Common myeloid progenitor, CD34-positive (primary cell): Measurements from ENCODE around the gene DOCK6. TPM values are rescaled to one million over a fixed set of nuclear protein-coding genes. Genes with fewer than 3 reads are reported as not detected.

Experiments
- CTCF ChIA-PET: fragments of 350-600 bp; sonication (Branson Sonifier 250); formaldehyde crosslinking; loops from one replicate; lab custom pipeline; 2021; ENCODE audit warnings: antibody characterized with exemption; lab: Charles Lee
- POLR2A ChIA-PET: fragments of 350-600 bp; sonication (Branson Sonifier 250); formaldehyde crosslinking; loops from one replicate; lab custom pipeline; 2021; ENCODE audit warnings: antibody characterized with exemption; lab: Charles Lee
- DNase-seq, 3 donors: peaks; one replicate each; pipeline versions ENCODE4 v3.0.0 to v3.0.0-alpha.2; 2013
- H3K27ac ChIP-seq, 2 experiments: 1 replicate in 1 of 2; 2 replicates in 1 of 2; pipeline ENCODE4 v1.7.0; 2013; ENCODE audit warnings: inconsistent platforms in 2 of 2, low read length in 2 of 2, mild to moderate bottlenecking in 2 of 2, low read depth in 1 of 2, moderate library complexity in 1 of 2; ENCODE audit not compliant: severe bottlenecking in 2 of 2, insufficient read depth in 1 of 2, poor library complexity in 1 of 2
- H3K27me3 ChIP-seq, 5 experiments: replicated peaks in 2 of 5; 1 replicate in 3 of 5; 2 replicates in 2 of 5; pipeline versions ENCODE4 v1.6.1 to v1.7.0; 2013; ENCODE audit warnings: low read length in 4 of 5, mild to moderate bottlenecking in 2 of 5, moderate library complexity in 2 of 5, inconsistent platforms in 1 of 5; ENCODE audit not compliant: insufficient read depth in 5 of 5, control insufficient read depth in 4 of 5
- H3K36me3 ChIP-seq, 4 experiments: 1 replicate in 2 of 4; 2 replicates in 2 of 4; pipeline versions ENCODE4 v1.6.1 to v1.7.0; 2013; ENCODE audit warnings: low read length in 3 of 4, control low read depth in 1 of 4, mild to moderate bottlenecking in 1 of 4; ENCODE audit not compliant: control insufficient read depth in 4 of 4, insufficient read depth in 4 of 4
- H3K4me1 ChIP-seq, 4 experiments: 1 replicate in 3 of 4; 2 replicates in 1 of 4; pipeline versions ENCODE4 v1.6.1 to v1.7.1; 2013; ENCODE audit warnings: low read length in 3 of 4, mild to moderate bottlenecking in 3 of 4, control low read depth in 1 of 4, inconsistent platforms in 1 of 4, moderate library complexity in 1 of 4; ENCODE audit not compliant: control insufficient read depth in 4 of 4, insufficient read depth in 4 of 4; ENCODE audit errors: control extremely low read depth in 1 of 4
- H3K4me3 ChIP-seq, 7 experiments: 1 replicate in 4 of 7; 2 replicates in 3 of 7; pipeline versions ENCODE4 v1.5.1 to v1.7.0; 2013; ENCODE audit warnings: mild to moderate bottlenecking in 7 of 7, low read length in 6 of 7, moderate library complexity in 6 of 7, inconsistent platforms in 2 of 7, low read depth in 2 of 7, control low read depth in 1 of 7; ENCODE audit not compliant: insufficient read depth in 4 of 7, control insufficient read depth in 1 of 7; ENCODE audit errors: extremely low read depth in 1 of 7
- H3K9me3 ChIP-seq, 5 experiments: 1 replicate in 4 of 5; 2 replicates in 1 of 5; pipeline versions ENCODE4 v1.6.1 to v1.7.1; 2013; ENCODE audit warnings: low read length in 4 of 5, mild to moderate bottlenecking in 2 of 5, inconsistent platforms in 1 of 5, low read depth in 1 of 5, moderate library complexity in 1 of 5; ENCODE audit not compliant: control insufficient read depth in 4 of 5, insufficient read depth in 2 of 5; ENCODE audit errors: control extremely low read depth in 1 of 5
- WGBS: methylation state at CpG from one replicate; pipeline ENCODE4 v1.1.5; 2013; ENCODE audit not compliant: insufficient coverage; 5-methylcytosine and 5-hydroxymethylcytosine counted together
- polyA plus RNA-seq: library from polyadenylated mRNA; unstranded; fragments of 120-200 nt; gene quantifications from one replicate; pipeline ENCODE4 v1.2.1, GENCODE V29; 2013

Gene DOCK6
- polyA plus RNA-seq: 2.3 TPM

- WGBS: 2% methylated on average over 55 of the region's 91 CpGs
- H3K27me3 ChIP-seq: peaks cover 0 to 21% (median 18%) of the 10 kb centered on the region in 5 experiments
Measured at GRCh38 chr19:11261971-11262839, at the start of gene DOCK6. TSS of gene DOCK6 (minus strand) at chr19:11262524. CDS start at chr19:11262440, 84 bp downstream.

GRCh38 chr19:11306337-11306736 is 44.0 kb upstream of the DOCK6 start:
- no peaks in the 10 kb centered on the region for H3K4me1 ChIP-seq
- H3K9me3 ChIP-seq: no peaks in the 10 kb centered on the region
- DNase-seq: peak in 2 of 3 donors; percentile 63 to 66
- 76% methylated on average over 3 of the region's 9 CpGs for WGBS
- CTCF ChIA-PET: interaction anchor here (0.8 to 2.3 kb wide), 6 partner anchors 9 to 75 kb away, joined by 3 to 6 read pairs (median 4); no protein-coding TSS in a partner anchor
- no peak overlapping the region for H3K4me3 ChIP-seq
- POLR2A ChIA-PET: no interaction called here
- H3K36me3 ChIP-seq: no peaks in the 10 kb centered on the region
- no peaks in the 10 kb centered on the region for H3K27me3 ChIP-seq
- no peak overlapping the region for H3K27ac ChIP-seq

More at GRCh38 chr19:11261971-11262839, at the start of gene DOCK6:
- Histone ChIP-seq H3K27ac (no peak within 1 kb of the TSS), H3K4me1 (peaks cover 0 to 9% (median 6%) of the 10 kb centered on the region in 4 experiments), H3K4me3 (peak within 1 kb of the TSS in 6 of 7 experiments; percentile 19 to 72 (median 50)), H3K36me3 (no peaks in the 10 kb centered on the region), H3K9me3 (no peaks in the 10 kb centered on the region)
- DNase-seq: no peak
- ChIA-PET CTCF (interaction anchor here (1.5 kb wide), 1 partner anchor 10 kb away, joined by 3 read pairs; no protein-coding TSS in a partner anchor), POLR2A (no interaction called here)

- Histone ChIP-seq H3K27me3 (no peaks in the 10 kb centered on the region), H3K4me3 (no peak overlapping the region), H3K27ac (no peak overlapping the region), H3K4me1 (peaks cover 3 to 12% (median 12%) of the 10 kb centered on the region in 4 experiments), H3K36me3 (no peaks in the 10 kb centered on the region), H3K9me3 (peaks cover 0 to 2% (median 0%) of the 10 kb centered on the region in 5 experiments)
- WGBS: 100% methylated on average over 2 of the region's 5 CpGs
- CTCF ChIA-PET: interaction anchor here (1.2 to 2.5 kb wide), 5 partner anchors 11 to 78 kb away, joined by 3 to 9 read pairs (median 4); no protein-coding TSS in a partner anchor
- no peak for DNase-seq
- POLR2A ChIA-PET: interaction anchor here (0.6 kb wide), 1 partner anchor 46 kb away, joined by 3 read pairs; no protein-coding TSS in a partner anchor
Measured at GRCh38 chr19:11304936-11305335, 42.6 kb upstream of the DOCK6 start.

- no peak overlapping the region for H3K27ac ChIP-seq
- no peak overlapping the region for H3K4me3 ChIP-seq
- peaks cover 0 to 2% (median 0%) of the 10 kb centered on the region in 5 experiments for H3K9me3 ChIP-seq
- peaks cover 3 to 20% (median 19%) of the 10 kb centered on the region in 4 experiments for H3K4me1 ChIP-seq
- ChIA-PET POLR2A (no interaction called here), CTCF (no interaction called here)
- WGBS: 91% methylated on average over 10 of the region's 11 CpGs
- no peaks in the 10 kb centered on the region for H3K27me3 ChIP-seq
- no peak for DNase-seq
- H3K36me3 ChIP-seq: no peaks in the 10 kb centered on the region
Measured at GRCh38 chr19:11300811-11301120, 38.4 kb upstream of the DOCK6 start.

GRCh38 chr19:11299946-11300810 is 37.9 kb upstream of the DOCK6 start:
- Histone ChIP-seq H3K27ac (no peak overlapping the region), H3K4me3 (no peak overlapping the region), H3K27me3 (no peaks in the 10 kb centered on the region), H3K36me3 (no peaks in the 10 kb centered on the region), H3K9me3 (peaks cover 0 to 2% (median 0%) of the 10 kb centered on the region in 5 experiments), H3K4me1 (peaks cover 4 to 25% (median 23%) of the 10 kb centered on the region in 4 experiments)
- WGBS: 60% methylated on average over 4 of the region's 8 CpGs
- ChIA-PET POLR2A (no interaction called here), CTCF (no interaction called here)
- DNase-seq: no peak

- 92% methylated on average over 6 of the region's 7 CpGs for WGBS
- peaks cover 0 to 4% (median 0%) of the 10 kb centered on the region in 5 experiments for H3K27me3 ChIP-seq
- CTCF ChIA-PET: interaction anchor here (1.2 to 2.2 kb wide), 10 partner anchors 10 to 150 kb away, joined by 3 to 10 read pairs (median 5); partner anchors contain the start of genes CCDC159, RAB3D and TMEM205
- H3K9me3 ChIP-seq: peaks cover 0 to 2% (median 0%) of the 10 kb centered on the region in 5 experiments
- H3K4me3 ChIP-seq: no peak overlapping the region
- no peaks in the 10 kb centered on the region for H3K36me3 ChIP-seq
- DNase-seq: no peak
- H3K4me1 ChIP-seq: peaks cover 4 to 36% (median 34%) of the 10 kb centered on the region in 4 experiments
- no peak overlapping the region for H3K27ac ChIP-seq
- POLR2A ChIA-PET: interaction anchor here (1.2 to 1.3 kb wide), 2 partner anchors 26 to 29 kb away, joined by 4 to 5 read pairs; no protein-coding TSS in a partner anchor
Measured at GRCh38 chr19:11296264-11296663, 33.9 kb upstream of the DOCK6 start.
